Mammary epithelial cell (primary cell): ENCODE data around the gene PAK4.

Source experiments
- CTCF ChIP-seq, 2 donors: IDR thresholded peaks in 1 of 2; conservative IDR thresholded peaks in 1 of 2; 2 replicates each; pipeline ENCODE4 v1.5.1; 2011 to 2012; ENCODE audit warnings: inconsistent platforms in 2 of 2, low read length in 2 of 2, mild to moderate bottlenecking in 2 of 2, control low read depth in 1 of 2, low read depth in 1 of 2; ENCODE audit not compliant: insufficient read depth in 1 of 2; ENCODE audit errors: extremely low read depth in 1 of 2
- EZH2 ChIP-seq: IDR thresholded peaks from 2 replicates; pipeline ENCODE4 v1.6.1; 2012; ENCODE audit warnings: low read length, inconsistent platforms, borderline replicate concordance

GRCh38 chr19:39158646-39159260, 33.2 kb downstream of the PAK4 start:
- TF ChIP-seq CTCF (conservative IDR thresholded peaks at IDR 0.05 in 1 of 2, IDR thresholded peaks at IDR 0.05 in 1 of 2; ENCODE audit: extremely low read depth in 1 of 2, insufficient read depth in 1 of 2, low read depth in 1 of 2, low read length in 2 of 2): no peak
- TF ChIP-seq EZH2: no peak
